Activated naive CD8-positive, alpha-beta T cell treated with anti-CD3 and anti-CD28 coated beads, Interleukin-2, amount 10 ng/mL, durations not matched to agents 7 days and 5 days (primary cell): ENCODE measurements around the gene CETN3. TPM values are rescaled to one million over a fixed set of nuclear protein-coding genes. Genes with fewer than 3 reads are reported as not detected.
"Not testable (repeated sequence)": the region's sequence is repeated elsewhere in the genome, so short reads cannot be mapped to it uniquely, and the experiment has no call there.

ENCODE experiments used
- ATAC-seq: fragments of 150-1000 bp; cut with Tn5 transposase; one replicate; pipeline ENCODE4 v1.10.0; 2021; ENCODE audit warnings: low read depth, moderate library complexity
- POLR2A ChIA-PET: fragments of 350-600 bp; sonication (Branson Sonifier 250); formaldehyde crosslinking; loops from one replicate; lab custom pipeline; 2021; ENCODE audit warnings: antibody characterized with exemption; lab: Charles Lee
- DNase-seq: peaks from one replicate; pipeline ENCODE4 v3.0.0; 2021
- H3K27ac Mint-ChIP-seq: one replicate; pipeline ENCODE4 v1.8.0; 2022; ENCODE audit warnings: mild to moderate bottlenecking, mixed read lengths
- H3K27me3 Mint-ChIP-seq: one replicate; pipeline ENCODE4 v1.8.0; 2022; ENCODE audit warnings: mild to moderate bottlenecking, moderate library complexity, mixed read lengths
- H3K36me3 Mint-ChIP-seq: one replicate; pipeline ENCODE4 v1.8.0; 2021; ENCODE audit warnings: mild to moderate bottlenecking, mixed read lengths
- H3K4me1 Mint-ChIP-seq: one replicate; pipeline ENCODE4 v1.8.0; 2021; ENCODE audit warnings: mixed read lengths
- H3K4me3 Mint-ChIP-seq: one replicate; pipeline ENCODE4 v1.8.0; 2022; ENCODE audit warnings: mild to moderate bottlenecking, moderate library complexity, mixed read lengths
- H3K9me3 Mint-ChIP-seq: one replicate; pipeline ENCODE4 v1.8.0; 2021; ENCODE audit warnings: mixed read lengths
- total RNA-seq, 2 experiments: library from RNA; stranded (reverse); gene quantifications; one replicate each; pipeline ENCODE4 v1.2.3, GENCODE V29; 2021

Gene CETN3
- total RNA-seq, 2 experiments from 2014 or later, result 24.3 to 28.7 TPM

DNA sequence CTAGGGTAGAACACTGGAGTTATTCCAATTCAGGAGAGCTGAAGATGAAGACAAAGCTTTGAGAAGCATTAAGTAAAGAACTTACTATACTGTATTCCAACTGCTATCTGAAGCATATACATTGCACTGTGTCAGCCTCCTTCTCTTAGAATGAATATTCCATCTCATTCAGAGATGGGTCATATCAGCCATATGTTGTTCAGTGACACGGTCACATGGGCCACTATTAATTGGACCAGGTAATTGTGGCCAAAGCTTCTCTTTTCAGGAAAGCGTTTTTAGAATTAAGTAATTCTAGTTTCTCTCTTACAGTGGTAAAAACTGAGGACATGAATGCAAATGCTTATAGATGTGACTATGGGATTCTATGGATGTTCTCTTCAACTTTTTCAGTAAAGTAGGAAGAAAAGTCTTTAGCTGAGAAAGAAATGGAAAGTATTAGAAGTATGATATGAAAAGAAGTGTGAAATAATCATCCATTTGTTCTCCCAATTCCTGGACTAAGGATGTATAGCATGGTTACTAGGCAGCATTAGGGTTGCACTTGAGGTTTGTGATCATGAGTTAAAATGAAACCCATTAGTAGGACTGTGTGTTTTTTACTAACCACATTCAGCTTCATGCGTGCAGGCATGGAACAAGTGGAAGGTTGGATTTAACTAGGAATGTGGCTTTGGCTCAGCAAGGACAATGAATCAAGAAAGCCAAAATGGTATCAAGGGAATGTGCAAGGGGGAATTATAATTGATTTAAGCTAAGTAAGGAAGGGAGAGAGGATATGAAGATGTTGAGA lies 40.9 kb downstream of the CETN3 start:
- DNase-seq, result no peak
- no peaks in the 10 kb centered on the region for H3K27me3 Mint-ChIP-seq
- H3K4me1 Mint-ChIP-seq, result no peaks in the 10 kb centered on the region
- no peaks in the 10 kb centered on the region for H3K36me3 Mint-ChIP-seq
- H3K4me3 Mint-ChIP-seq, result no peak overlapping the region
- peaks cover 1% of the 10 kb centered on the region for H3K9me3 Mint-ChIP-seq
- POLR2A ChIA-PET, result no interaction called here
- no peak overlapping the region for H3K27ac Mint-ChIP-seq
- no peak for ATAC-seq

DNA sequence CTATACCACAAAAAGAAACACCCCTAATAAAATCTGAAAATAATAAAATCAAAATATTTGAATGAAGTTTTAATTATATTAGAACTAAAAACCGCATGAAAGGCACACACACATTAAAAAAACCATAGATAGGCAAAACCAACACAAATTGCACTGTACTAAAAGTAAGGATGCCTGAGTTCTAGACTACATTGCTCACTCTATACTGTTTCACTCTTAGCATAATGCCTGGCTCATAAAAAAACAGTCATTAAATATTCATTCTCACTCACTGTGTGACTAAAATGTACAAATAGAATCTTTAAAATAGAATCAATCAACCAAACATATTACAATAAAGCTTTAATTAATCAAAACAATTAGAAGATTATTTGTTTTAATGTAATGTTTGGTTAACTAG lies 41.7 kb downstream of the CETN3 start:
- Mint-ChIP-seq H3K4me1 (no peaks in the 10 kb centered on the region), H3K36me3 (no peaks in the 10 kb centered on the region), H3K4me3 (no peak overlapping the region), H3K27me3 (no peaks in the 10 kb centered on the region), H3K27ac (no peak overlapping the region), H3K9me3 (peaks cover 1% of the 10 kb centered on the region)
- POLR2A ChIA-PET, result no interaction called here
- DNase-seq, result no peak
- ATAC-seq, result no peak

DNA sequence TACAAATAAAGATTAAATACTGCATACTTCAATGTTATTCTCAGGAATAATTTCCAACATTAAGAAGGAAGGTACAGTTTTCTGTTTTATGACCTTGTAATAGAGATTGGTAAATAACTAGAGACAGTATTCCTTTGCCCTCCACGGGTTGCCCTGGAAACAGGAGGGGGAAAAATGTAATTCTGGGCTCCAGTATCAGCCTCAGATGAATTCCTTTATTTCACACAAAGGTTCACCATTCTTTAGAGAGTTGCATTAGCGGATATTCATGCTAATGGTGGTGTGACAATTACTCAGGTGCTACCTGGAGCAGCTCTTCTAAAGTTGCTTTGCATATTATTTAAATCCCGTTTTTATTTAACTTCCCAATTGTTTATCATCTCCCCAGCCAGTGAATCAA lies 42.6 kb downstream of the CETN3 start:
- DNase-seq, result no peak
- Mint-ChIP-seq H3K36me3 (no peaks in the 10 kb centered on the region), H3K9me3 (peaks cover 1% of the 10 kb centered on the region), H3K27me3 (peaks cover 4% of the 10 kb centered on the region), H3K4me3 (no peak overlapping the region), H3K27ac (no peak overlapping the region), H3K4me1 (no peaks in the 10 kb centered on the region)
- POLR2A ChIA-PET, result no interaction called here
- ATAC-seq, result no peak

DNA sequence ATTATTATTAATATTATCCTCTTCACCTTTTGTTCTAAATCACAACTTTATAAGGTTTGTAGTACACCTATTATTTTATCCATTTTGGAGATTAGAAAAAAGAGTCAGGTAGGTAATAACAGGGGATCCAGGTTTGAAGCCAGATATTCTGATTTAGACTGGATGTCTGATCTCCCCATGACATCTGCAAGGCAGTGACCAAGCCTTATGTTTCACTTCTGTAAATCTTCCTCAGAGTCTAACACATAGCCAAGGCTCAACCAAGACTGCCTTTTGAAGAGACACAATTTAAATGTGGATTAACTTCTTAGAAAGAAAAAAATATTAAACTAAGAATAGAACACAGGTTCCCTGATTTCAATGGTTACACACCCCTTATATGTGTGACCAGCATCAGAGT lies 44.2 kb downstream of the CETN3 start:
- Mint-ChIP-seq H3K27ac (no peak overlapping the region), H3K27me3 (peaks cover 6% of the 10 kb centered on the region), H3K9me3 (peaks cover 1% of the 10 kb centered on the region), H3K36me3 (no peaks in the 10 kb centered on the region), H3K4me1 (no peaks in the 10 kb centered on the region), H3K4me3 (no peak overlapping the region)
- no peak for DNase-seq
- no peak for ATAC-seq
- POLR2A ChIA-PET, result no interaction called here

DNA sequence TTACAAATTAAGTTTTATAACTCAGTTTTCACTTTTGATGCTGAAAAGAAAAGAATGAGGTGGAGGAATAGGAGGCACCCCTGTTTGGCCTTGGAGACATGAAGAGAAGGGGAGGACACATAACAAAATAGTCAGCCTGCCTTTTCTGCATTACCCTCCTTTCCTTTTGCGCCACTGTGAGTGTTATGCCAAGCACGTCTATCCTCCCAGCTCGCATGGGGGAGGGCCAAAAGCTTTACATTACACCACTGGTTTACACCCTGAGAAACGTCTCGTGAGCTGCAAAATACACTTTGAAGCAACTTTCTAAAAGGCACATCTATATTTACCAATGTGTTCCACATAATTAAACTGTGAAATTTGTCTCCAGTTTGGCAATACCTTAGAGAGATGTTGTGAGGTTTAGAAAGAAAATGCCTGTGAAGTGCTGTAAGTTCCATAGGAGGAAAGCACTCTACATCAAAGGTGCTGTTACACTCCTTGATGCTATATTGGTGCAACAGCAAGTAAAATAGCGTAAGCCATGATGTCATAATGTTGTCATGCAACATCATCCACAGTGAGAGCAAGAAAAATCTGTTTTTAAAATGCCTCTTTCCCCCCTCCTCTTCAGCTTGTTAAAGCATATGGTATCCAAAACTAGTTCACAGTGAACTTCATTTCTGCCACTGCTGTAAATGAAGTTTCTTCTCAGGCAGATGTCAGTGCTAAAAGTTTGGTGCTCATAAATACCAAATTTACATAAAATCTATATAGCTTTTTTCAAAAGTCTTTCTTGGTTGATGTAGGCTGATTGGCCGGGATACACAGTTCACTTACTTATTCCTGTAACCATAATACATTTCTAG lies 50.3 kb downstream of the CETN3 start:
- ATAC-seq (no peak), DNase-seq (no peak)
- no peak overlapping the region for H3K27ac Mint-ChIP-seq

DNA sequence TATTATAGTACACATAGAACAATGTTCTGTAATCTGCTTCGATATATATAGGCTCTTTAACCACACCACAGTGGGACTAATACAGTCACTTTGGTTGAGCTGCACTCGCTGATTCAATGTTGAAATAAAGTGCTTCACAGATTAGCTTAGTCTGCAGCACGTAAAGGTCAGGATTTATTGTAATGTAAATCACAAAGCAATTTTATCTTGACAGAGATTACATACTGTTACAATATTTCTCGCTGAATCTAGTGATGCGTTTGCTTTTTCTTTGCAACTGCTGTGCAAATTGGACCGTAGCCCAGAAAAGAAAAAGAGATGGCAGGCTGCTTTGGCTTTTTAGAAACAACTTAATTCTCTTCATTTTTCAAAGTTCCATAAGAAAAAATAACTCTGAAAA lies 52.9 kb downstream of the CETN3 start:
- Mint-ChIP-seq H3K4me3 (no peak overlapping the region), H3K36me3 (no peaks in the 10 kb centered on the region), H3K27ac (no peak overlapping the region), H3K9me3 (no peaks in the 10 kb centered on the region), H3K4me1 (no peaks in the 10 kb centered on the region), H3K27me3 (peaks cover 6% of the 10 kb centered on the region)
- POLR2A ChIA-PET, result no interaction called here
- DNase-seq (no peak), ATAC-seq (no peak)

More for the DNA sequence above, 50.3 kb downstream of the CETN3 start:
- Mint-ChIP-seq H3K4me1 (no peaks in the 10 kb centered on the region), H3K36me3 (no peaks in the 10 kb centered on the region), H3K9me3 (no peaks in the 10 kb centered on the region), H3K4me3 (no peak overlapping the region), H3K27me3 (peaks cover 10% of the 10 kb centered on the region)
- POLR2A ChIA-PET, result no interaction called here

DNA sequence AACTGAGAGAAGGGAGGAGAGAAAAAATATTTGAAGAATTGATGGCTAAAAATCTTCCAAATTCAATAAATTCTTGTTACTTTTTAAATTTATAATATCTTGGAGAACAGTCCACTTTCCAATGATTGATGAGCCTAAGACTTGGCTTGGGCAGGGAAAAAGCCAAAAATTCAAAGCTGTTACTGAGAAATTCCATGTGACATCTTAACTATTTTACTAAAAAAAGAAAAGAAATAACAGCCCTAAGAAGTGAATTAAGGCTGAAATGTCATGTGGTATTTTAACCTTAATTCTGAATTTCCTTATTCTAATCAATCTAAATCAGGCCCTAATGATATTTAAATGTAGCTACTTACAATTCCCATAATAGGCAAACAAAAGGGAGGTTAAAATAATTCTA lies 53.4 kb downstream of the CETN3 start:
- DNase-seq, result no peak
- Mint-ChIP-seq H3K4me3 (no peak overlapping the region), H3K36me3 (no peaks in the 10 kb centered on the region), H3K4me1 (no peaks in the 10 kb centered on the region), H3K27ac (no peak overlapping the region), H3K27me3 (peaks cover 6% of the 10 kb centered on the region), H3K9me3 (no peaks in the 10 kb centered on the region)
- POLR2A ChIA-PET, result interaction anchor here (0.6 kb wide), 1 partner anchor 47 kb away, joined by 4 read pairs; no protein-coding TSS in a partner anchor
- no peak for ATAC-seq

DNA sequence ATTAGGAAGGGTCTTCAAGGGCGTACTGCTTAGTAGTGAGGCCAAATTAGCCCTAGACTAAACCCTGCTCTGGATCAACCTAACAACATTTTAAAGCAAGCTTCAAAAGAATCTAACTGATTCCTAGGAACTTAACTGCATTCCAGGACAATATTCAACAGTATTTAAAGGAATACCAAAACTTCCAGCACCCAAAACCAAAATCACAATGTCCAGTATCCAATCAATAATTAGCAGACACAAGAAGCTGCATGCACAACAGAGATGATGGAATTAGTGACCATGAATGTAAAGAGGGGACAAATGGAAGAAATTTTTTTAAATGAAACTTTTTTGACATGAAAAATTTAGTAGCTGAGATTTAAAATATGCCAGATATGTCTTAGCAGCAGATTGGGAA lies 53.9 kb downstream of the CETN3 start:
- DNase-seq (no peak), ATAC-seq (no peak)
- H3K4me1 Mint-ChIP-seq, result no peaks in the 10 kb centered on the region
- no peak overlapping the region for H3K4me3 Mint-ChIP-seq
- no peak overlapping the region for H3K27ac Mint-ChIP-seq
- H3K27me3 Mint-ChIP-seq, result peaks cover 4% of the 10 kb centered on the region
- H3K9me3 Mint-ChIP-seq, result no peaks in the 10 kb centered on the region
- POLR2A ChIA-PET, result interaction anchor here (0.6 kb wide), 1 partner anchor 48 kb away, joined by 4 read pairs; no protein-coding TSS in a partner anchor
- H3K36me3 Mint-ChIP-seq, result no peaks in the 10 kb centered on the region

DNA sequence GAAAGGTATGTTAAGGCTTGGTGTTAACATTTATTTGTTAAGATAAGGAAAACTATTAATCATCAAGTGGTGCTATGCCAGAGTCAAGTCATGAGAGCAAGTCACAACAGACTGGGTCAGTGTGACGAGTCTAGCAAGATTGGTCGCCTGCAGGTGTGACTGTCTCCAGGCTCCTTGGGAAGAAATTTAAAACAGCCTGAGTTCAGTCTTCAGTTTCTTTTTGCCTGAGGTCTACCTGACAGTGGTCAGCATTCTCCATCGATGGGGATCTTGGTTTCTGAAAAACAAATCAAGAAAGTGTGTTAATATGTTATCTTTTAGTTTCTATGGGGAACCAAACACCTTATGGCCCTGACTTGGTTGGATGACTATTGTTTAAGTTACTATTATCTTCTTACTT lies 56.3 kb downstream of the CETN3 start:
- ATAC-seq, result no peak
- H3K4me1 Mint-ChIP-seq, result no peaks in the 10 kb centered on the region
- H3K27me3 Mint-ChIP-seq, result peaks cover 8% of the 10 kb centered on the region
- H3K36me3 Mint-ChIP-seq, result no peaks in the 10 kb centered on the region
- no peak for DNase-seq
- no peak overlapping the region for H3K4me3 Mint-ChIP-seq
- H3K27ac Mint-ChIP-seq, result no peak overlapping the region
- no peaks in the 10 kb centered on the region for H3K9me3 Mint-ChIP-seq
- POLR2A ChIA-PET, result no interaction called here

DNA sequence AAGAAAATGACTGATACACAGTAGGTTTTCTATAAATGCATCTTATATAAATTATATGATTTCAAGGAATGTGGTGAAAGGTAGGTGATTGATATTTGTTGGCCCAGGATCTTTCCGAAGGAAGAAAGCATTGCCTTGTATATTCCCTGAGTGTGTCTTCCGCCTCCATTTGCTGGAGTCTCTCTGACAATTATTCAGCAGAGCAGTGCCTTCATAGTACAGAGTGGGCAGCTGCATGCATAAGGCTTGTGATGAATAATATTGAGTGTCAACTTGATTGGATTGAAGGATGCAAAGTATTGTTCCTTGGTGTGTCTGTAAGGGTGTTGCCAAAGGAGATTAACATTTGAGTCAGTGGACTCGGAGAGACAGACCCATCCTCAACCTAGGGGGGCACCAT lies 58.5 kb downstream of the CETN3 start:
- no peak overlapping the region for H3K27ac Mint-ChIP-seq
- H3K4me1 Mint-ChIP-seq, result no peaks in the 10 kb centered on the region
- no peak overlapping the region for H3K4me3 Mint-ChIP-seq
- H3K27me3 Mint-ChIP-seq, result peaks cover 14% of the 10 kb centered on the region
- H3K36me3 Mint-ChIP-seq, result no peaks in the 10 kb centered on the region
- H3K9me3 Mint-ChIP-seq, result no peaks in the 10 kb centered on the region
- ATAC-seq, result no peak
- no peak for DNase-seq
- POLR2A ChIA-PET, result no interaction called here

DNA sequence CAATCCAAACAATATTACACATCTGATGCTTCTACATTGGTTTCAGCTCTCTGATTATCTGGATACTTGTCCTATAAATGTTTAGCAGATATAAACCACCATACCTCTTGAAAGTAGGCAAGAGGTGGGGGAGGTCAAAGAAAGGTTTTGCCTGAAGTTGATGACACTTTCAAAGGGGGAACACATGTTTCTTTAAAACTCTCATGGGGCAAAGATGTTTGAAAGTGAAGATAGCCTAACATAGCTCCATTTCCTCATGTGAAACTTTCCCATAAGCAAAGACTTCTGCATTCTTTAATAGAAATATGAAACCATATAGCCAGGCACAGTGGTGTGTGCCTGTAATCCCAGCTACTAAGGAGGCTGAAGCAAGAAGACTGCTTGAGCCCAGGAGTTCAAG lies 62.1 kb downstream of the CETN3 start:
- no peak overlapping the region for H3K4me3 Mint-ChIP-seq
- H3K36me3 Mint-ChIP-seq, result no peaks in the 10 kb centered on the region
- ATAC-seq (no peak), DNase-seq (no peak)
- peaks cover 11% of the 10 kb centered on the region for H3K27me3 Mint-ChIP-seq
- POLR2A ChIA-PET, result no interaction called here
- H3K27ac Mint-ChIP-seq, result no peak overlapping the region
- no peaks in the 10 kb centered on the region for H3K4me1 Mint-ChIP-seq
- no peaks in the 10 kb centered on the region for H3K9me3 Mint-ChIP-seq

DNA sequence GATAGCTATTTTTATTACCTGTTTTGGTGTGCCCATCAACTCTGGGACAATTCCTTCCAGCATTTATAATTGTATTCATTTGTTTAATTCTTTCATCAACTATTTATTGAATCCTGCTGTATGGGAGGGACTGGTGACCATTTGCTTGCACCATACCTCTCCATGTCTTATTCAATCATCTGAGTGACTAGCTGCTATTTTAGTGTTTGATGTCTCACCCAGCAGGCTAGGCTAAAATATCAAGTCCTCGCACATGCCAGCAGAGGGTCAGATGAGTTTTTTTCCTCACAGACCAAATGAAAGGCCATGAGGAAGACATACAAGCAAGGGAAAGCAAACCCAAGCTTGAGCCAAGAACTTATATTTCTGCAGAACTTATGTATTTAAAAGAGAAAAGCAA lies 63.9 kb downstream of the CETN3 start:
- no peaks in the 10 kb centered on the region for H3K4me1 Mint-ChIP-seq
- no peaks in the 10 kb centered on the region for H3K36me3 Mint-ChIP-seq
- H3K9me3 Mint-ChIP-seq, result no peaks in the 10 kb centered on the region
- ATAC-seq, result no peak
- no peak overlapping the region for H3K27ac Mint-ChIP-seq
- POLR2A ChIA-PET, result no interaction called here
- no peak for DNase-seq
- H3K4me3 Mint-ChIP-seq, result no peak overlapping the region
- H3K27me3 Mint-ChIP-seq, result peaks cover 14% of the 10 kb centered on the region

DNA sequence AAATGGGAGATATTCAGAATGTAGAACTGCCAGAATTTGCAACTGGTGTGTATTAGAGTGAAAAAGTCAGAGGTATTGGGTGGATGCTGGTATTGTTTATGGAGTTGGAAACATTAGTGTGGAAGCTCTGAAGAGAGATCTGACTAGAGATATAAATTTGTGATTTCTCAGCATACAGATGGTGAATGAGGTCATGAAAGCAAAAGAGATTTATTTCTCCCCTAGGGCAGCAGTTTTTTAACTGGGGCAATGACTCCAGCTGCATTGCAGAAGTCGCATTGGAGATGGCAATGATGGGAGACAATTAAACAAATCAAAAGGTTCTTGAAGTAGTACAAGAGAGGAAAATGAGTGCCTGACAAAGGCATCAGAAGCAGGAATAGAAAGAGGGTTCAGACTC lies 64.9 kb downstream of the CETN3 start:
- Mint-ChIP-seq H3K36me3 (no peaks in the 10 kb centered on the region), H3K27ac (no peak overlapping the region), H3K9me3 (no peaks in the 10 kb centered on the region), H3K4me3 (no peak overlapping the region), H3K4me1 (no peaks in the 10 kb centered on the region), H3K27me3 (peaks cover 9% of the 10 kb centered on the region)
- no peak for ATAC-seq
- DNase-seq, result no peak
- POLR2A ChIA-PET, result no interaction called here

DNA sequence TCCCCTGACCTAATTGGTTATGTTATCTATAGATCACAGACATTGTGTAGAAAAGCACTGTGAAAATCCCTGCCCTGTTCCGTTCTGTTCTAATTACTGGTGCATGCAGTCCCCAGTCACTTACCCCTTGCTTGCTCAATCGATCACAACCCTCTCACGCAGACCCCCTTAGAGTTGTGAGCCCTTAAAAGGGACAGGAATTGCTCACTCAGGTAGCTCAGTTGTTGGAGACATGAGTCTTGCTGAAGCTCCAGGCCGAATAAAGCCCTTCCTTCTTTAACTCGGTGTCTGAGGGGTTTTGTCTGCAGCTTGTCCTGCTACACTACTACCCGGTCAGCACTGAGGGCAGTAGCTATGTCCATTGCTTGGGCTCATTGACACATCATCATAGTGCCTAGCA lies 65.8 kb downstream of the CETN3 start:
- H3K27me3 Mint-ChIP-seq, H3K9me3 Mint-ChIP-seq, DNase-seq, H3K36me3 Mint-ChIP-seq, H3K4me1 Mint-ChIP-seq, ATAC-seq, H3K27ac Mint-ChIP-seq, POLR2A ChIA-PET, H3K4me3 Mint-ChIP-seq: not testable (repeated sequence)
